GM23248 (cell line): Measurements from ENCODE around the gene TRPM4. TPM values are rescaled to one million over a fixed set of nuclear protein-coding genes. Genes with fewer than 3 reads are reported as not detected.

Experiments
- DNase-seq: peaks from one replicate; pipeline ENCODE4 v3.0.0-alpha.2; 2015
- H2AFZ ChIP-seq: fragments of 200-600 bp; sonication (generic); 2 replicates; pipeline ENCODE4 v1.6.1; 2016; ENCODE audit warnings: antibody characterized with exemption
- H3F3A ChIP-seq: fragments of 200-600 bp; sonication (generic); 2 replicates; pipeline ENCODE4 v1.6.1; 2016; ENCODE audit warnings: mild to moderate bottlenecking, antibody characterized with exemption, mixed run types; ENCODE audit not compliant: insufficient read depth
- H3K27ac ChIP-seq: fragments of 200-600 bp; sonication (generic); 2 replicates; pipeline ENCODE4 v1.5.1; 2016; ENCODE audit warnings: mild to moderate bottlenecking
- H3K27me3 ChIP-seq: fragments of 200-600 bp; sonication (generic); replicated peaks from 2 replicates; pipeline ENCODE4 v1.6.1; 2016; ENCODE audit warnings: mild to moderate bottlenecking; ENCODE audit not compliant: insufficient read depth
- H3K36me3 ChIP-seq: fragments of 200-600 bp; sonication (generic); 2 replicates; pipeline ENCODE4 v1.6.1; 2016; ENCODE audit warnings: low read depth, mild to moderate bottlenecking
- H3K4me1 ChIP-seq: fragments of 200-600 bp; sonication (generic); 2 replicates; pipeline ENCODE4 v1.6.1; 2016; ENCODE audit warnings: mild to moderate bottlenecking; ENCODE audit not compliant: insufficient read depth
- H3K4me2 ChIP-seq: fragments of 200-600 bp; sonication (generic); one replicate; pipeline ENCODE4 v1.6.1; 2016; ENCODE audit warnings: mild to moderate bottlenecking; ENCODE audit not compliant: unreplicated experiment
- H3K4me3 ChIP-seq: fragments of 200-600 bp; sonication (generic); 2 replicates; pipeline ENCODE4 v1.5.1; 2016; ENCODE audit warnings: mild to moderate bottlenecking
- H3K79me2 ChIP-seq: fragments of 200-600 bp; sonication (generic); 2 replicates; pipeline ENCODE4 v1.6.1; 2016; ENCODE audit warnings: mild to moderate bottlenecking; ENCODE audit not compliant: insufficient read depth
- H3K9ac ChIP-seq: fragments of 200-600 bp; sonication (generic); 2 replicates; pipeline ENCODE4 v1.6.1; 2016; ENCODE audit warnings: mild to moderate bottlenecking
- H3K9me2 ChIP-seq: fragments of 200-600 bp; sonication (generic); 2 replicates; pipeline ENCODE4 v1.6.1; 2016; ENCODE audit warnings: mixed run types, mild to moderate bottlenecking, moderate library complexity; ENCODE audit not compliant: insufficient read depth
- H3K9me3 ChIP-seq: fragments of 200-600 bp; sonication (generic); one replicate; pipeline ENCODE4 v1.6.1; 2017; ENCODE audit warnings: low read depth
- H4K20me1 ChIP-seq: fragments of 200-600 bp; sonication (generic); 2 replicates; pipeline ENCODE4 v1.6.0; 2016; ENCODE audit not compliant: insufficient read depth
- EZH2 ChIP-seq: fragments of 200-600 bp; sonication (generic); IDR thresholded peaks from 2 replicates; pipeline ENCODE4 v1.6.1; 2018; ENCODE audit warnings: antibody characterized with exemption, mild to moderate bottlenecking; ENCODE audit not compliant: insufficient read depth, poor library complexity, severe bottlenecking
- EZH2phosphoT487 ChIP-seq: fragments of 200-600 bp; sonication (generic); IDR thresholded peaks from 2 replicates; pipeline ENCODE4 v1.6.1; 2018; ENCODE audit warnings: antibody characterized with exemption, moderate library complexity, mild to moderate bottlenecking, low read depth; ENCODE audit not compliant: insufficient read depth
- WGBS, 2 experiments: methylation state at CpG; one replicate each; pipeline ENCODE4 v1.1.6; 2015 to 2017; ENCODE audit warnings: low lambda C conversion rate in 2 of 2, low coverage in 1 of 2; ENCODE audit errors: missing lambda C conversion rate in 2 of 2; 5-methylcytosine and 5-hydroxymethylcytosine counted together
- in situ Hi-C: fragments of 300-500 bp; cut with MboI; formaldehyde crosslinking; loops from 2 replicates; pipeline ENCODE4 v1.15.0; 2020
- polyA plus RNA-seq: library from polyadenylated mRNA; unstranded; fragments of >200 nt; fragmentation: Nextera tagmentation; extraction: Ambion mirVana; gene quantifications from 2 replicates; pipeline ENCODE4 v1.2.1, GENCODE V29; 2016
- total RNA-seq: library from RNA; depleted of rRNA; stranded (reverse); fragments of >200 nt; shearing (Covaris generic); gene quantifications from 2 replicates; pipeline ENCODE4 v1.2.3, GENCODE V29; 2014

TRPM4 gene
- total and polyA plus RNA-seq, 2 experiments from 2014 or later: 18.4 to 20.1 TPM

- Histone ChIP-seq H3K27me3 (no peaks in the 10 kb centered on the region; the same call in 1 of the 2 replicates), H3K9ac (no peak overlapping the region), H3K36me3 (no peaks in the 10 kb centered on the region), H2AFZ (no peak overlapping the region), H3K27ac (no peak overlapping the region), H3K9me3 (no peaks in the 10 kb centered on the region), H3K4me1 (no peaks in the 10 kb centered on the region), H3K9me2 (no peaks in the 10 kb centered on the region), H3K79me2 (no peaks in the 10 kb centered on the region), H4K20me1 (no peaks in the 10 kb centered on the region), H3K4me2 (no peak overlapping the region), H3F3A (0 out of 2 replicates have a peak, but pooled peaks cover 4% of the 10 kb centered on the region), H3K4me3 (no peak overlapping the region)
- TF ChIP-seq EZH2: no peak
- TF ChIP-seq EZH2phosphoT487: no peak
- DNase-seq: no peak
- in situ Hi-C loops: no loop called here
- 65 to 75% methylated on average over 13 to 16 of the region's 16 CpGs for WGBS, 2 experiments
Observed at GRCh38 chr19:49129238-49129583, 28.4 kb upstream of the TRPM4 start.

GRCh38 chr19:49130325-49130724 is 27.3 kb upstream of the TRPM4 start:
- TF ChIP-seq EZH2phosphoT487: no peak
- TF ChIP-seq EZH2: no peak
- no peak overlapping the region for H3K4me3 ChIP-seq
- no peaks in the 10 kb centered on the region for H3K9me3 ChIP-seq
- no peak overlapping the region for H2AFZ ChIP-seq
- no peaks in the 10 kb centered on the region for H3K79me2 ChIP-seq
- no peaks in the 10 kb centered on the region for H4K20me1 ChIP-seq
- H3F3A ChIP-seq: 0 out of 2 replicates have a peak, but pooled peaks cover 4% of the 10 kb centered on the region
- H3K27ac ChIP-seq: no peak overlapping the region
- H3K4me2 ChIP-seq: no peak overlapping the region
- no peaks in the 10 kb centered on the region for H3K36me3 ChIP-seq
- no peak for DNase-seq
- in situ Hi-C loops: no loop called here
- H3K9ac ChIP-seq: no peak overlapping the region
- H3K27me3 ChIP-seq: no peaks in the 10 kb centered on the region; the same call in 1 of the 2 replicates
- 91 to 92% methylated on average over 23 to 24 of the region's 24 CpGs for WGBS, 2 experiments
- no peaks in the 10 kb centered on the region for H3K9me2 ChIP-seq
- no peaks in the 10 kb centered on the region for H3K4me1 ChIP-seq

- H3K9me3 ChIP-seq: no peaks in the 10 kb centered on the region
- no peak overlapping the region for H3K4me3 ChIP-seq
- in situ Hi-C loops: no loop called here
- H3K9me2 ChIP-seq: no peaks in the 10 kb centered on the region
- DNase-seq: no peak
- H3K9ac ChIP-seq: no peak overlapping the region
- no peak overlapping the region for H3K4me2 ChIP-seq
- no peak overlapping the region for H2AFZ ChIP-seq
- H3K79me2 ChIP-seq: no peaks in the 10 kb centered on the region
- no peak for TF ChIP-seq EZH2phosphoT487
- TF ChIP-seq EZH2: no peak
- no peaks in the 10 kb centered on the region for H3K27me3 ChIP-seq
- H3K36me3 ChIP-seq: no peaks in the 10 kb centered on the region
- H4K20me1 ChIP-seq: no peaks in the 10 kb centered on the region
- no peaks in the 10 kb centered on the region for H3K4me1 ChIP-seq
- WGBS, 2 experiments: 54 to 76% methylated on average over 15 to 49 of the region's 49 CpGs
- H3K27ac ChIP-seq: no peak overlapping the region
- 0 out of 2 replicates have a peak, but pooled peaks cover 4% of the 10 kb centered on the region for H3F3A ChIP-seq
Observed at GRCh38 chr19:49132974-49133609, 24.5 kb upstream of the TRPM4 start.

- H3K27ac ChIP-seq: no peak overlapping the region
- H3F3A ChIP-seq: 0 out of 2 replicates have a peak, but pooled peaks cover under 1% of the 10 kb centered on the region
- H3K79me2 ChIP-seq: no peaks in the 10 kb centered on the region
- H3K4me2 ChIP-seq: no peak overlapping the region
- WGBS, 2 experiments: 59 to 66% methylated on average over 38 to 42 of the region's 42 CpGs
- in situ Hi-C loops: no loop called here
- peak; percentile 33 for DNase-seq
- H3K36me3 ChIP-seq: no peaks in the 10 kb centered on the region
- no peak overlapping the region for H3K9ac ChIP-seq
- TF ChIP-seq EZH2 (no peak), EZH2phosphoT487 (no peak)
- no peaks in the 10 kb centered on the region for H3K9me3 ChIP-seq
- H3K4me3 ChIP-seq: no peak overlapping the region
- no peaks in the 10 kb centered on the region for H3K27me3 ChIP-seq
- H3K9me2 ChIP-seq: no peaks in the 10 kb centered on the region
- no peak overlapping the region for H2AFZ ChIP-seq
- H3K4me1 ChIP-seq: no peaks in the 10 kb centered on the region
- no peaks in the 10 kb centered on the region for H4K20me1 ChIP-seq
Observed at GRCh38 chr19:49133621-49134454, 23.8 kb upstream of the TRPM4 start.
